ENCODE data around the gene KCNE2.
"Not testable (repeated sequence)": the region's sequence is repeated elsewhere in the genome, so short reads cannot be mapped to it uniquely, and the experiment has no call there.

Gene KCNE2

GRCh38 chr21:34417448-34418077 lies 53.8 kb downstream of the KCNE2 start:
- DNase-seq: not testable (repeated sequence)
